ENCODE data around the gene CEBPB.

CEBPB gene

GRCh38 chr20:50230871-50231560, 40.4 kb downstream of the CEBPB start:
- DNase-seq, result no peak

DNA sequence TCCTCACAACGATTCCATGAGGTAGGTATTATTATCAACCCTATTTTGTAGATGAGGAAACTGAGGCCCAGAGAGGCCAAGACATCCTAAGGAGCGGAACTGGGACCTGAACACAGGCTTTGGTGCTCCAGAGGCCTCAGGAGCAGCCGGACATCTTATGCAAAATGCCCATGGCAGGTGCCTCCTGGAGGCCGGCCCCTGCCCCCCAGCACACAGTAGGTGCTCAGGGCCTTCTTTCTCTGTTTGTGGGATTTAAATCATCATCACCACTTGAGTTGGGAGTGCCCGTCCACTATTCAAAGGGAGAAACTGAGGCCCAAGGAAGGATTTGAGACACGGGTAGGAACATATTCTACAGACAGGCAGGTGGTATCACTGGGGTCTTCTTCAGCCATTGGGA, 41.2 kb downstream of the CEBPB start:
- DNase-seq, result no peak

DNA sequence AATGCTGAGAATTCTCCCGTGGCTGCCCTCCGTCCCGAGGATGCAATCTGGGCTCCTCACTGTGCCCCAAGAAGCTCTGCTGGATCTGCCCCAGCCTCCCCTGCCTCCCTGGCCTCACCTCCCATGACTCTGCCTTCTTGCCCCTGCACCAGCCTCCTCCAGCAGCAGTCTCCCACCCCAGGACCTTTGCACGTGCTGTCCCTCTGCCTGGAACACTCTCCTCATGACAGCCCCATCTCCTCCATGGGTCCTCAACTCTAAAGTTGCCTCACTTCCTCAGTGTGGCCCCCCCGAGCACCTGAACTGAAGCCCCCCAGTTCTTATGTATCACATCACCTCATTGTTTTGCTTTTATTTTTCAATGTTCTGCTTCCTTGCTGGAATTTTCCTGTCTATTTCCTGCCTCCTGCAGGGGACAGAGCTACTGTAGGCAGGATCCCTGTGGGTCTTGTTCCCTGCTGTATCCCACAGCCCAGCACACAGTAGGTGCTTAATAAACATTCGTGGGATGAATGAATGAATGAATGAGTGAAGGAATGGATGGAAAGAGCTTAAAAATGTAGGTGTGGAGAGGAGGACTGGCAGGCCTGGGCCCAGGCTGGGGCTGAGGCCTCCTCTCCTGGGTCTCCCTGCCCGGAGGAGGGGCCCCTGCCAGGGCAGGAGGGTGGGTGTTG, 42.2 kb downstream of the CEBPB start:
- DNase-seq, result no peak

GRCh38 chr20:50233325-50234212, 42.9 kb downstream of the CEBPB start:
- DNase-seq, result no peak

DNA sequence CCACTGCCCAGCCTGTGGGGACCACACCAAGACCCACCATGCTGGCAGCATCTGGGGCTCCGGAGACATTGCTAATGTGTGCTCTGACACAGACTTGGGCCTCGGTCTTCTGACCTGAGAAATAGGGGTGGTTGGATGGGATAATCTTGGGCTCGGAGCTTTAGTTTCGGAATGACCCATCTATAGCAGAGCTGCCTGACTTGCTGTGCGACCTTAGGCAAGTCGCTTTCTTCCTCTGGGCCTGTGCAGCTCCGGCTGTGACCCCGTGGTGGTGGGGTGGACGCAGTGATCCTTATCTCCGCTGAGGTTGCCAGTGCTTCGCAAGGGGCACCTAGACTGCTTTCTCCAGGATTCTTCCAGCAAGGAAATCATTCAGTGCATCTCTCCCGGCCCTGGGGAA, 43.7 kb downstream of the CEBPB start:
- DNase-seq, result no peak

- no peak for DNase-seq
Observed at GRCh38 chr20:50237349-50237748, 46.7 kb downstream of the CEBPB start.

DNA sequence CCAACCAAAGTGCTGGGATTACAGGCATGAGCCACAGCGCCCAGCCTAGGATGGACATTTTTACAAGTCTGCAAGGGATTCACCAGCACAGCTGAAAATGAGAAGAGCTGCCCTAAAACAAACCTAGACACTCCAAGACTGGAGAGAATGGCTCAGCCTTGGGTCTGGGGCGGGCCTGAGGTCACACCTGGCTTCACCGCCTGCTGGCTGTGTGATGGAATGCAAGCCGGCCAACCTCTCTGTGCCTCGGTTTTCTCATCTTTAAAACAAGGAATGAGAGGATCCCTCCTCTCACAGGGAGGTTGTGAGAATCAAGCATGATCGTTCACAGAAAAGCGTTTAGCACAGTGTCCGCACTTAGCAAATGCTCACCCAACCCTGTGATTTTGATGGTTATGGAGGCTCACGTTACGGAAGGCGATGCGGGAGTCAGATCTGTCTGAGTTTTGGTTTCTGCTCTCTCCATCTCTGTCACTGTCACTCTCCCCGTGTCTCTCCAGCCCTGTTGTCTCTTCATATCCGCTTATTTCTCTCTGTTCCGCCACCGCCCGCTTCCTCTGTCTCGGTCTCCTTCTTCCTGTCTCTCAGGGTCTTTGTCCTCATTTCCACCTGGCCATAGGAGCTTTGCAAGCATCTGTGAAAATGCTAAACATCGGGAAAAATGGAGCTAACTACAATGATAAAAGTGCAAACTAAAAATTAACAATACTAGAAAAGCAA, 47.6 kb downstream of the CEBPB start:
- DNase-seq, result no peak

DNA sequence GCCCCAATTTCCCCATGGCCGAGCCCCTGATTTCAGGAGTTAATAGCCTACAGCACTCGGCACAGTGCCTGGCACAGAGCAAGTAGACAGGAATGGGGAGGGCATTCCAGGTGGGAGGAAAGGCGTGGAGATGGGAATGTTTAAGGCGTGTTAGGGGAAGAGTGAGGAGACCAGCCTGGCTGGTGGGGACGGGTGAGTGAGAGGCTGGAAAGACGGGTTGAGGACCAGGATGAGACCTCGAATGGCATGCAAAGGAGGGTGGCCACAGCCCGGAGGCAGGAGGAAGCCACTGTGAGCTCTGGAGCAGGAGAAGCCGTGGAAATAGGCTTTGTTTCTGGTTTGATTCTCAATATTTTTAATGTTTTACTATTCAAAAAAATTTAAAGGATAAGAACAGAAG, 49.5 kb downstream of the CEBPB start:
- no peak for DNase-seq

GRCh38 chr20:50242178-50242514, 51.5 kb downstream of the CEBPB start:
- no peak for DNase-seq
